Ascending aorta (tissue), 2 donors: Measurements from ENCODE around the gene TFRC. TPM values are rescaled to one million over a fixed set of nuclear protein-coding genes. Genes with fewer than 3 reads are reported as not detected.
"Not testable (repeated sequence)": the region's sequence is repeated elsewhere in the genome, so short reads cannot be mapped to it uniquely, and the experiment has no call there.

Experiments used
- DNase-seq, 2 donors: peaks; one replicate each; pipeline ENCODE4 v3.0.0-alpha.2; 2019; ENCODE audit warnings: low spot score in 2 of 2
- H3K27ac ChIP-seq, 2 donors: fragments of 200-600 bp; sonication (generic); one replicate each; pipeline ENCODE4 v1.5.1; 2016 to 2017; ENCODE audit warnings: mild to moderate bottlenecking in 1 of 2
- H3K27me3 ChIP-seq: fragments of 200-600 bp; sonication (generic); one replicate; pipeline ENCODE4 v1.5.1; 2017
- H3K36me3 ChIP-seq, 2 donors: fragments of 200-600 bp; sonication (generic); one replicate each; pipeline ENCODE4 v1.5.1; 2016
- H3K4me1 ChIP-seq, 2 donors: fragments of 200-600 bp; sonication (generic); one replicate each; pipeline ENCODE4 v1.5.1; 2016 to 2017; ENCODE audit warnings: mild to moderate bottlenecking in 1 of 2
- H3K4me3 ChIP-seq, 2 donors: fragments of 200-600 bp; sonication (generic); one replicate each; pipeline ENCODE4 v1.5.1; 2016 to 2017; ENCODE audit warnings: mild to moderate bottlenecking in 1 of 2
- H3K9me3 ChIP-seq, 2 donors: fragments of 200-600 bp; sonication (generic); one replicate each; pipeline ENCODE4 v1.5.1; 2016
- intact Hi-C: fragments of 100-400 bp; cut with DNase I; formaldehyde crosslinking; loops from one replicate; pipeline ENCODE4 v1.15.1; 2023
- total RNA-seq: library from RNA; depleted of rRNA; stranded (reverse); fragments of >200 nt; gene quantifications from one replicate; pipeline ENCODE4 v1.1.0, GENCODE V29; 2016
- TF ChIP-seq, protein P1 (sequence below), 3 experiments: fragments of 200-600 bp in 2 of 3; fragments of 450-650 bp in 1 of 3; sonication (generic) in 2 of 3; IDR thresholded peaks; one replicate each; pipeline ENCODE4 v1.5.1; 2016 to 2019; ENCODE audit warnings: antibody characterized with exemption in 3 of 3, mild to moderate bottlenecking in 1 of 3, moderate library complexity in 1 of 3

TFRC gene
- total RNA-seq, 1 donor from 2014 or later = 30.1 TPM

- Histone ChIP-seq H3K4me1 (no peaks in the 10 kb centered on the region), H3K36me3 (no peaks in the 10 kb centered on the region), H3K27me3 (no peaks in the 10 kb centered on the region), H3K27ac (no peak overlapping the region), H3K9me3 (no peaks in the 10 kb centered on the region), H3K4me3 (no peak overlapping the region)
- intact Hi-C loops = no loop called here
- no peak for DNase-seq
- TF ChIP-seq, protein P1, sequence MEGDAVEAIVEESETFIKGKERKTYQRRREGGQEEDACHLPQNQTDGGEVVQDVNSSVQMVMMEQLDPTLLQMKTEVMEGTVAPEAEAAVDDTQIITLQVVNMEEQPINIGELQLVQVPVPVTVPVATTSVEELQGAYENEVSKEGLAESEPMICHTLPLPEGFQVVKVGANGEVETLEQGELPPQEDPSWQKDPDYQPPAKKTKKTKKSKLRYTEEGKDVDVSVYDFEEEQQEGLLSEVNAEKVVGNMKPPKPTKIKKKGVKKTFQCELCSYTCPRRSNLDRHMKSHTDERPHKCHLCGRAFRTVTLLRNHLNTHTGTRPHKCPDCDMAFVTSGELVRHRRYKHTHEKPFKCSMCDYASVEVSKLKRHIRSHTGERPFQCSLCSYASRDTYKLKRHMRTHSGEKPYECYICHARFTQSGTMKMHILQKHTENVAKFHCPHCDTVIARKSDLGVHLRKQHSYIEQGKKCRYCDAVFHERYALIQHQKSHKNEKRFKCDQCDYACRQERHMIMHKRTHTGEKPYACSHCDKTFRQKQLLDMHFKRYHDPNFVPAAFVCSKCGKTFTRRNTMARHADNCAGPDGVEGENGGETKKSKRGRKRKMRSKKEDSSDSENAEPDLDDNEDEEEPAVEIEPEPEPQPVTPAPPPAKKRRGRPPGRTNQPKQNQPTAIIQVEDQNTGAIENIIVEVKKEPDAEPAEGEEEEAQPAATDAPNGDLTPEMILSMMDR (IDR thresholded peaks at IDR 0.05) = no peak
These were observed 72.4 kb downstream of the TFRC start for GRCh38 chr3:196009456-196009855.

DNA sequence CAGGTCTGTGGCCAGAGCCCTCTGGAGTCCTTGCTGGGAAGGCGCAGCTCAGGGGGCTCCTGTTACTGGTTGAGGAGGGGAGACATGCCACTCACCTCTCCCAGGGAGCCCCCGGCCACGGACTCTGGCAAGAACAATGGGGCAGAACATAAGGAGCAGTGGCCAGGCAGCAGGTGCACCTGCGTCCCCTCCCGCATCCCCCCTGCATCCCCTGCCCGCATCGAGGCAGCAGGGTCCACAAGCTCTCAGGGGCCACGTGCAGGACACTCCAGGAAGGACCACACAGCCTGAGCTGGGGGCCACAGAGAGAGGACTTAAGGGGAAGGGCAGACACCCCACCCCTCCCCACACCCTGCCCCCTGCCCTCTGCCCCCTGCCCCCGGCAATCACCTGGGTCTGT, 73.0 kb downstream of the TFRC start:
- H3K4me3 ChIP-seq = no peak overlapping the region
- TF ChIP-seq, protein P1 (IDR thresholded peaks at IDR 0.05) = no peak
- intact Hi-C loops = no loop called here
- H3K9me3 ChIP-seq = no peaks in the 10 kb centered on the region
- H3K27me3 ChIP-seq = no peaks in the 10 kb centered on the region
- no peaks in the 10 kb centered on the region for H3K36me3 ChIP-seq
- no peak overlapping the region for H3K27ac ChIP-seq
- DNase-seq = no peak
- H3K4me1 ChIP-seq = no peaks in the 10 kb centered on the region

- TF ChIP-seq, protein P1 (IDR thresholded peaks at IDR 0.05) = no peak
- Histone ChIP-seq H3K4me3 (no peak overlapping the region), H3K36me3 (no peaks in the 10 kb centered on the region), H3K27ac (no peak overlapping the region), H3K4me1 (no peaks in the 10 kb centered on the region), H3K9me3 (no peaks in the 10 kb centered on the region), H3K27me3 (no peaks in the 10 kb centered on the region)
- no peak for DNase-seq
- intact Hi-C loops = no loop called here
These were observed 73.5 kb downstream of the TFRC start for GRCh38 chr3:196008387-196008786.

DNA sequence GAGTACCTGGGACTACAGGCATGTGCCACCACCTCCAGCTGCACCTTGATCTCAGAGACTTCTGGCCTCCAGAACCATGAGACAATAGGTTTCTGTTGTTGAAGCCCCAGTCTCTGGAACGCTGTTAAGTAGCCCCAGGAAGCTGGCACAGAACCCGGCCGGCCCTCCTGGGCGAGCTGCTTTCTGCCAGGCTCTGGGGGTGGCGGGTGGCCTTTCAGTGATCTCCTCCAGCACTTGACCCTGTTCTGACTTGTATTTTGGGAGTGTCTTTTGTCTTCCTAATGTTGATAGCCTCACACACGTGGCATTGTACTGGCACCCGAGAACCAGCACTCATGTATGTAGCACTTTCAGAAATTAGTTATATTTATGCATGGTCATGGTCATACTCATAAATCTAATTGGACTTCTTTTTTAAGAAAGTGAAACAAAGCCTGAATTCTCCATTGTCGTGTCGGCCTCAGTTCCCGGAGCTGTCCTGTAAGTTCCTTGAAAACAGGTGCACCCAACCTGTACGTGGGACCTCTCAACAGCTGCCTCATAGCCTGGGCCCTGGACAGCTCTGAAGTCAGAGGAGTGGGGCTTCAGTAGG, 74.0 kb downstream of the TFRC start:
- Histone ChIP-seq H3K36me3 (no peaks in the 10 kb centered on the region), H3K27me3 (no peaks in the 10 kb centered on the region), H3K27ac (no peak overlapping the region), H3K4me3 (no peak overlapping the region), H3K9me3 (no peaks in the 10 kb centered on the region), H3K4me1 (no peaks in the 10 kb centered on the region)
- DNase-seq = no peak
- intact Hi-C loops = no loop called here
- TF ChIP-seq, protein P1 (IDR thresholded peaks at IDR 0.05) = no peak

- intact Hi-C loops, H3K27me3 ChIP-seq: not testable (repeated sequence)
These were observed 76.6 kb downstream of the TFRC start for GRCh38 chr3:196005338-196005737.

GRCh38 chr3:196004359-196005052, 77.4 kb downstream of the TFRC start:
- H3K4me1 ChIP-seq, H3K27me3 ChIP-seq, DNase-seq, H3K4me3 ChIP-seq, intact Hi-C loops, H3K9me3 ChIP-seq, H3K36me3 ChIP-seq, H3K27ac ChIP-seq: not testable (repeated sequence)

More at GRCh38 chr3:196005338-196005737, 76.6 kb downstream of the TFRC start:
- not testable (repeated sequence) for H3K9me3 ChIP-seq, H3K4me3 ChIP-seq, DNase-seq, H3K4me1 ChIP-seq, H3K27ac ChIP-seq, H3K36me3 ChIP-seq
